Progenitor cell of endocrine pancreas (in vitro differentiated cells): ENCODE results near the gene ASRGL1. TPM values are rescaled to one million over a fixed set of nuclear protein-coding genes. Genes with fewer than 3 reads are reported as not detected.

Source experiments
- DNase-seq: peaks from one replicate; pipeline ENCODE4 v3.0.0; 2021; ENCODE audit warnings: low spot score; ENCODE audit not compliant: unreplicated experiment
- H3K27ac Mint-ChIP-seq: 2 replicates; pipeline ENCODE4 v1.8.0; 2021; ENCODE audit warnings: mild to moderate bottlenecking, moderate library complexity, mixed read lengths
- H3K27me3 Mint-ChIP-seq: 2 replicates; pipeline ENCODE4 v1.8.0; 2021; ENCODE audit warnings: mixed read lengths
- H3K36me3 Mint-ChIP-seq: 2 replicates; pipeline ENCODE4 v1.8.0; 2022; ENCODE audit warnings: mixed read lengths; ENCODE audit not compliant: insufficient read depth
- H3K4me1 Mint-ChIP-seq: 2 replicates; pipeline ENCODE4 v1.8.0; 2021; ENCODE audit warnings: low read depth, mixed read lengths
- H3K4me3 Mint-ChIP-seq: 2 replicates; pipeline ENCODE4 v1.8.0; 2021; ENCODE audit warnings: low read depth, mild to moderate bottlenecking, moderate library complexity, mixed read lengths
- H3K9me3 Mint-ChIP-seq: 2 replicates; pipeline ENCODE4 v1.8.0; 2021; ENCODE audit warnings: low read depth, mixed read lengths
- CTCF ChIP-seq: fragments of 200-600 bp; sonication (generic); IDR thresholded peaks from one replicate; pipeline ENCODE4 v1.5.0; 2021; ENCODE audit warnings: antibody characterized with exemption, mild to moderate bottlenecking; ENCODE audit not compliant: unreplicated experiment
- total RNA-seq: library from RNA; stranded (reverse); gene quantifications from 2 replicates; pipeline ENCODE4 v1.2.1, GENCODE V29; 2021

Gene ASRGL1
- total RNA-seq, 1 donor from 2014 or later = 41.6 TPM

GRCh38 chr11:62404901-62405300, 67.7 kb downstream of the ASRGL1 start:
- peaks cover 2% of the 10 kb centered on the region for H3K27me3 Mint-ChIP-seq
- DNase-seq = no peak
- no peak overlapping the region for H3K4me3 Mint-ChIP-seq
- H3K9me3 Mint-ChIP-seq = no peaks in the 10 kb centered on the region
- no peaks in the 10 kb centered on the region for H3K36me3 Mint-ChIP-seq
- no peak for TF ChIP-seq CTCF
- H3K4me1 Mint-ChIP-seq = no peaks in the 10 kb centered on the region
- no peak overlapping the region for H3K27ac Mint-ChIP-seq

- no peak for TF ChIP-seq CTCF
- H3K4me3 Mint-ChIP-seq = no peak overlapping the region
- no peaks in the 10 kb centered on the region for H3K9me3 Mint-ChIP-seq
- no peak for DNase-seq
- H3K4me1 Mint-ChIP-seq = no peaks in the 10 kb centered on the region
- peaks cover 2% of the 10 kb centered on the region for H3K27me3 Mint-ChIP-seq
- no peaks in the 10 kb centered on the region for H3K36me3 Mint-ChIP-seq
- no peak overlapping the region for H3K27ac Mint-ChIP-seq
Observed at GRCh38 chr11:62406034-62406433, 68.8 kb downstream of the ASRGL1 start.

- no peaks in the 10 kb centered on the region for H3K9me3 Mint-ChIP-seq
- no peak for DNase-seq
- H3K4me1 Mint-ChIP-seq = no peaks in the 10 kb centered on the region
- H3K36me3 Mint-ChIP-seq = no peaks in the 10 kb centered on the region
- no peak for TF ChIP-seq CTCF
- peaks cover 1% of the 10 kb centered on the region for H3K27me3 Mint-ChIP-seq
- H3K27ac Mint-ChIP-seq = peak overlapping the region; percentile 41
- H3K4me3 Mint-ChIP-seq = no peak overlapping the region
Observed at GRCh38 chr11:62409831-62410230, 72.6 kb downstream of the ASRGL1 start.

- no peak for TF ChIP-seq CTCF
- H3K9me3 Mint-ChIP-seq = no peaks in the 10 kb centered on the region
- no peaks in the 10 kb centered on the region for H3K36me3 Mint-ChIP-seq
- H3K4me3 Mint-ChIP-seq = no peak overlapping the region
- DNase-seq = no peak
- no peaks in the 10 kb centered on the region for H3K27me3 Mint-ChIP-seq
- H3K27ac Mint-ChIP-seq = no peak overlapping the region
- H3K4me1 Mint-ChIP-seq = no peaks in the 10 kb centered on the region
Observed at GRCh38 chr11:62410972-62411371, 73.7 kb downstream of the ASRGL1 start.

- no peaks in the 10 kb centered on the region for H3K27me3 Mint-ChIP-seq
- no peak for DNase-seq
- H3K9me3 Mint-ChIP-seq = no peaks in the 10 kb centered on the region
- peaks cover 2% of the 10 kb centered on the region for H3K4me1 Mint-ChIP-seq
- H3K4me3 Mint-ChIP-seq = no peak overlapping the region
- H3K27ac Mint-ChIP-seq = no peak overlapping the region
- no peak for TF ChIP-seq CTCF
- no peaks in the 10 kb centered on the region for H3K36me3 Mint-ChIP-seq
Observed at GRCh38 chr11:62411524-62411923, 74.3 kb downstream of the ASRGL1 start.
